Measurements from ENCODE around the gene RPH3AL. TPM values are rescaled to one million over a fixed set of nuclear protein-coding genes. Genes with fewer than 3 reads are reported as not detected.
A peak's percentile ranks its signal among the peaks of the same experiment; 100 is the strongest.
"Not testable (repeated sequence)": the region's sequence is repeated elsewhere in the genome, so short reads cannot be mapped to it uniquely, and the experiment has no call there.

The RPH3AL gene
- total and polyA plus RNA-seq, 11 donors = 2.8 to 9.4 (median 6.3) TPM

- DNase-seq (peak in 1 of 5 donors; percentile 15), ATAC-seq (no peak)
- Histone ChIP-seq H3K4me3 (no peak overlapping the region), H3K9me3 (no peaks in the 10 kb centered on the region), H3K27ac (no peak overlapping the region), H3K4me1 (peaks cover 0 to 7% (median 0%) of the 10 kb centered on the region in 12 donors), H3K27me3 (peaks cover 0 to 25% (median 0%) of the 10 kb centered on the region in 9 donors), H3K36me3 (peaks cover 0 to 15% (median 0%) of the 10 kb centered on the region in 9 donors)
- TF ChIP-seq POLR2A (IDR thresholded peaks at IDR 0.05) (no peak), CTCF (IDR thresholded peaks at IDR 0.05) (no peak)
- intact Hi-C loops (cut with DNase I) = no loop called here
- 63 to 79% (median 70%) methylated on average over 35 of the region's 35 CpGs for WGBS, 4 donors
These were observed 31.1 kb downstream of the RPH3AL start for GRCh38 chr17:321386-321941.

GRCh38 chr17:320809-321385 lies 31.7 kb downstream of the RPH3AL start:
- H3K9me3 ChIP-seq = no peaks in the 10 kb centered on the region
- DNase-seq (peak in 2 of 5 donors; percentile 24 to 66), ATAC-seq (peak in 2 of 4 donors; percentile 13 to 30)
- intact Hi-C loops (cut with DNase I) = no loop called here
- H3K4me3 ChIP-seq = no peak overlapping the region
- TF ChIP-seq POLR2A (IDR thresholded peaks at IDR 0.05) (no peak), CTCF (IDR thresholded peaks at IDR 0.05) (no peak)
- 49 to 59% (median 56%) methylated on average over 23 to 25 of the region's 25 CpGs for WGBS, 4 donors
- peaks cover 0 to 15% (median 0%) of the 10 kb centered on the region in 9 donors for H3K36me3 ChIP-seq
- H3K4me1 ChIP-seq = peaks cover 0 to 7% (median 0%) of the 10 kb centered on the region in 12 donors
- no peak overlapping the region for H3K27ac ChIP-seq
- peaks cover 0 to 25% (median 0%) of the 10 kb centered on the region in 9 donors for H3K27me3 ChIP-seq

GRCh38 chr17:320139-320538 lies 32.5 kb downstream of the RPH3AL start:
- H3K27me3 ChIP-seq = peaks cover 0 to 25% (median 0%) of the 10 kb centered on the region in 9 donors
- no peak overlapping the region for H3K4me3 ChIP-seq
- H3K9me3 ChIP-seq = no peaks in the 10 kb centered on the region
- DNase-seq (peak in 2 of 5 donors; percentile 49 to 55), ATAC-seq (peak in 3 of 4 donors; percentile 46 to 72 (median 62))
- no peak for TF ChIP-seq POLR2A (IDR thresholded peaks at IDR 0.05)
- no peak for TF ChIP-seq CTCF (IDR thresholded peaks at IDR 0.05)
- intact Hi-C loops (cut with DNase I) = no loop called here
- 47 to 62% (median 60%) methylated on average over 9 of the region's 9 CpGs for WGBS, 4 donors
- H3K36me3 ChIP-seq = peaks cover 0 to 11% (median 0%) of the 10 kb centered on the region in 9 donors
- no peak overlapping the region for H3K27ac ChIP-seq
- peaks cover 0 to 7% (median 0%) of the 10 kb centered on the region in 12 donors for H3K4me1 ChIP-seq

GRCh38 chr17:319266-319665 lies 33.3 kb downstream of the RPH3AL start:
- TF ChIP-seq POLR2A (IDR thresholded peaks at IDR 0.05) (no peak), CTCF (IDR thresholded peaks at IDR 0.05) (no peak)
- peaks cover 0 to 25% (median 0%) of the 10 kb centered on the region in 9 donors for H3K27me3 ChIP-seq
- ATAC-seq = no peak
- intact Hi-C loops (cut with DNase I) = no loop called here
- WGBS, 4 donors = 78 to 93% (median 92%) methylated on average over 12 of the region's 12 CpGs
- no peak overlapping the region for H3K27ac ChIP-seq
- no peak overlapping the region for H3K4me3 ChIP-seq
- peaks cover 0 to 7% (median 0%) of the 10 kb centered on the region in 12 donors for H3K4me1 ChIP-seq
- DNase-seq = peak in 1 of 5 donors; percentile 46
- H3K36me3 ChIP-seq = peaks cover 0 to 10% (median 0%) of the 10 kb centered on the region in 9 donors
- H3K9me3 ChIP-seq = no peaks in the 10 kb centered on the region

- H3K36me3 ChIP-seq; H3K27ac ChIP-seq; H3K9me3 ChIP-seq; H3K4me3 ChIP-seq; intact Hi-C loops (cut with DNase I); ATAC-seq; H3K4me1 ChIP-seq: not testable (repeated sequence)
- peaks cover 0 to 16% (median 0%) of the 10 kb centered on the region in 9 donors for H3K27me3 ChIP-seq
- 84 to 100% (median 85%) methylated on average over 2 of the region's 2 CpGs for WGBS, 4 donors
- peak in 1 of 5 donors; percentile 13 for DNase-seq
These were observed 35.5 kb downstream of the RPH3AL start for GRCh38 chr17:317070-317469.

GRCh38 chr17:315399-315798 lies 37.2 kb downstream of the RPH3AL start:
- DNase-seq = peak in 2 of 5 donors; percentile 15 to 21
- ATAC-seq; H3K27ac ChIP-seq; H3K9me3 ChIP-seq; H3K36me3 ChIP-seq; H3K4me3 ChIP-seq; H3K4me1 ChIP-seq; H3K27me3 ChIP-seq; intact Hi-C loops (cut with DNase I): not testable (repeated sequence)
- 64 to 82% (median 69%) methylated on average over 2 of the region's 2 CpGs for WGBS, 4 donors

- H3K4me1 ChIP-seq; intact Hi-C loops (cut with DNase I); H3K27ac ChIP-seq; H3K36me3 ChIP-seq; ATAC-seq; H3K27me3 ChIP-seq; H3K4me3 ChIP-seq; H3K9me3 ChIP-seq: not testable (repeated sequence)
- 93 to 98% (median 95%) methylated on average over 1 of the region's 1 CpG for WGBS, 4 donors
- DNase-seq = peak in 2 of 5 donors; percentile 9 to 14
These were observed 38.0 kb downstream of the RPH3AL start for GRCh38 chr17:314614-314944.
